Esophagus squamous epithelium (tissue), 4 donors: ENCODE data around the gene HBA2.

Experiments
- CTCF ChIP-seq, 6 experiments: fragments of 450-650 bp in 4 of 6; fragments of 200-600 bp in 2 of 6; sonication (generic) in 2 of 6; IDR thresholded peaks; one replicate each; pipeline ENCODE4 v1.5.1; 2016 to 2019; ENCODE audit warnings: antibody characterized with exemption in 6 of 6, mild to moderate bottlenecking in 4 of 6, moderate library complexity in 4 of 6
- POLR2A ChIP-seq, 4 donors: fragments of 450-650 bp; IDR thresholded peaks; one replicate each; pipeline ENCODE4 v1.6.1; 2017; ENCODE audit warnings: antibody characterized with exemption in 4 of 4, mild to moderate bottlenecking in 4 of 4, moderate library complexity in 3 of 4

DNA sequence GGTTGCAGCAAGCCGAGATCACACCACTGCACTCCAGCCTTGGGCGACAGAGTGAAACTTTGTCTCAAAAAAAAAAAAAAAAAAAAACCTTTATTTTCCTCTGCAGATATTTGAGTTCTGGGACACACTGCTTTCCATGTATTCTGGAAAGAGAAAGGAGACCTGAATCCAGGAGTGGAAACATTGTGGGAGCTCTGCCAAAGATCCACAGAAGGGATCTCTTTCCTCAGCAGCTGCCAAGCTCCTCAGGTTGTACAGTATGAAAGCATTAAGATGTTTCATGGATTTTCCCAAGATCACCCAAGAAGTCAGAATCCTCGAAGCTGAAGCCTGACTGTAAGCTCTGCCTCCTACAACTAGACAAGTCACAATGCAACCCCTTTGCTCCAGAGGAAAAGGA lies 47.7 kb upstream of the HBA2 start:
- no peak for TF ChIP-seq POLR2A (IDR thresholded peaks at IDR 0.05)
- TF ChIP-seq CTCF (IDR thresholded peaks at IDR 0.05) = no peak
